H9 (cell line): ENCODE results near the gene RAC2. TPM values are rescaled to one million over a fixed set of nuclear protein-coding genes. Genes with fewer than 3 reads are reported as not detected.

Source experiments
- DNase-seq: peaks from one replicate; pipeline ENCODE4 v3.0.0-alpha.2; 2017
- H2AFZ ChIP-seq: one replicate; pipeline ENCODE4 v1.6.1; 2013; ENCODE audit warnings: mild to moderate bottlenecking, low read length, control low read depth, moderate library complexity
- H2AK5ac ChIP-seq: 2 replicates; pipeline ENCODE4 v1.6.1; 2013; ENCODE audit warnings: low read length, control low read depth, mixed read lengths; ENCODE audit not compliant: insufficient read length
- H2BK120ac ChIP-seq: one replicate; pipeline ENCODE4 v1.6.1; 2013; ENCODE audit warnings: low read depth, mild to moderate bottlenecking, low read length, control low read depth, inconsistent platforms; ENCODE audit not compliant: poor library complexity, severe bottlenecking
- H2BK12ac ChIP-seq: 2 replicates; pipeline ENCODE4 v1.6.1; 2013; ENCODE audit warnings: low read length, control low read depth, mixed read lengths, low read depth; ENCODE audit not compliant: insufficient read length
- H2BK15ac ChIP-seq: 2 replicates; pipeline ENCODE4 v1.6.1; 2013; ENCODE audit warnings: low read depth, low read length, control low read depth
- H2BK20ac ChIP-seq: one replicate; pipeline ENCODE4 v1.6.1; 2013; ENCODE audit warnings: low read depth, mild to moderate bottlenecking, low read length, control low read depth, inconsistent platforms; ENCODE audit not compliant: poor library complexity, severe bottlenecking
- H2BK5ac ChIP-seq: 2 replicates; pipeline ENCODE4 v1.6.1; 2013; ENCODE audit warnings: low read length, control low read depth, mixed read lengths; ENCODE audit not compliant: insufficient read length
- H3K14ac ChIP-seq: 2 replicates; pipeline ENCODE4 v1.6.1; 2013; ENCODE audit warnings: low read length, control low read depth; ENCODE audit not compliant: insufficient read depth
- H3K18ac ChIP-seq: 2 replicates; pipeline ENCODE4 v1.6.1; 2013; ENCODE audit warnings: low read depth, mild to moderate bottlenecking, mixed read lengths, low read length, control low read depth; ENCODE audit not compliant: insufficient read length
- H3K23ac ChIP-seq: 2 replicates; pipeline ENCODE4 v1.6.1; 2013; ENCODE audit warnings: low read length, control low read depth, mixed read lengths, low read depth; ENCODE audit not compliant: insufficient read length
- H3K23me2 ChIP-seq: 2 replicates; pipeline ENCODE4 v1.6.1; 2013; ENCODE audit warnings: low read depth, mild to moderate bottlenecking, mixed read lengths, low read length, control low read depth; ENCODE audit not compliant: insufficient read length, poor library complexity, severe bottlenecking
- H3K27ac ChIP-seq: 2 replicates; pipeline ENCODE4 v1.5.1; 2013; ENCODE audit warnings: low read length, control low read depth, mixed read lengths, low read depth; ENCODE audit not compliant: insufficient read length
- H3K27me3 ChIP-seq: 2 replicates; pipeline ENCODE4 v1.6.1; 2013; ENCODE audit warnings: low read length, control low read depth, inconsistent platforms; ENCODE audit not compliant: insufficient read depth
- H3K4ac ChIP-seq: 2 replicates; pipeline ENCODE4 v1.6.1; 2013; ENCODE audit warnings: low read depth, mild to moderate bottlenecking, control low read depth, inconsistent platforms, low read length, moderate library complexity
- H3K4me1 ChIP-seq: 2 replicates; pipeline ENCODE4 v1.6.1; 2013; ENCODE audit warnings: low read length, control low read depth, inconsistent platforms; ENCODE audit not compliant: insufficient read depth
- H3K4me2 ChIP-seq: 2 replicates; pipeline ENCODE4 v1.6.1; 2013; ENCODE audit warnings: low read length, control low read depth, mixed read lengths; ENCODE audit not compliant: insufficient read length, insufficient read depth
- H3K56ac ChIP-seq: 2 replicates; pipeline ENCODE4 v1.6.1; 2013; ENCODE audit warnings: low read depth, mild to moderate bottlenecking, mixed read lengths, low read length, control low read depth; ENCODE audit not compliant: insufficient read length
- H3K79me1 ChIP-seq: 2 replicates; pipeline ENCODE4 v1.6.1; 2013; ENCODE audit warnings: low read depth, mild to moderate bottlenecking, moderate library complexity, low read length, control low read depth, inconsistent platforms; ENCODE audit not compliant: insufficient read depth, poor library complexity, severe bottlenecking
- H3K79me2 ChIP-seq: 2 replicates; pipeline ENCODE4 v1.6.1; 2013; ENCODE audit warnings: low read length, control low read depth, inconsistent platforms; ENCODE audit not compliant: insufficient read depth
- H3K9ac ChIP-seq: 2 replicates; pipeline ENCODE4 v1.6.1; 2013; ENCODE audit warnings: low read length, control low read depth, mixed read lengths; ENCODE audit not compliant: insufficient read length; ENCODE audit errors: extremely low read depth
- H3K9me3 ChIP-seq: one replicate; pipeline ENCODE4 v1.6.1; 2013; ENCODE audit warnings: low read depth, low read length, inconsistent platforms; ENCODE audit not compliant: control insufficient read depth
- H3T11ph ChIP-seq: one replicate; pipeline ENCODE4 v1.6.1; 2013; ENCODE audit warnings: mild to moderate bottlenecking, low read length, control low read depth, inconsistent platforms
- H4K20me1 ChIP-seq: one replicate; pipeline ENCODE4 v1.6.1; 2013; ENCODE audit not compliant: control insufficient read depth, insufficient read length, insufficient read depth
- H4K5ac ChIP-seq: 2 replicates; pipeline ENCODE4 v1.6.1; 2013; ENCODE audit warnings: low read depth, mild to moderate bottlenecking, mixed read lengths, low read length, control low read depth; ENCODE audit not compliant: insufficient read length
- H4K8ac ChIP-seq: replicated peaks from 2 replicates; pipeline ENCODE4 v1.6.1; 2013; ENCODE audit warnings: low read length, control low read depth, mixed read lengths, low read depth; ENCODE audit not compliant: insufficient read length
- H4K91ac ChIP-seq: 2 replicates; pipeline ENCODE4 v1.6.1; 2013; ENCODE audit warnings: low read depth, mild to moderate bottlenecking, moderate library complexity, mixed read lengths, low read length, control low read depth; ENCODE audit not compliant: insufficient read length
- H3K27ac Mint-ChIP-seq, 3 experiments: 2 replicates in 2 of 3; 3 replicates in 1 of 3; pipeline ENCODE4 v1.8.0; 2020 to 2021; ENCODE audit warnings: mixed read lengths in 3 of 3, mild to moderate bottlenecking in 1 of 3, moderate library complexity in 1 of 3
- H3K27me3 Mint-ChIP-seq: 2 replicates; pipeline ENCODE4 v1.8.0; 2021; ENCODE audit warnings: low read depth, mild to moderate bottlenecking, moderate library complexity, mixed read lengths
- H3K36me3 Mint-ChIP-seq, 3 experiments: 2 replicates in 2 of 3; 3 replicates in 1 of 3; pipeline ENCODE4 v1.8.0; 2020 to 2021; ENCODE audit warnings: low read depth in 3 of 3, mixed read lengths in 3 of 3; ENCODE audit not compliant: insufficient read depth in 1 of 3
- H3K4me1 Mint-ChIP-seq, 2 experiments: 2 replicates each; pipeline ENCODE4 v1.8.0; 2020; ENCODE audit warnings: mixed read lengths in 2 of 2
- H3K4me3 Mint-ChIP-seq, 2 experiments: 2 replicates in 1 of 2; 3 replicates in 1 of 2; pipeline ENCODE4 v1.8.0; 2020 to 2021; ENCODE audit warnings: mild to moderate bottlenecking in 2 of 2, mixed read lengths in 2 of 2, moderate library complexity in 1 of 2
- H3K9me3 Mint-ChIP-seq, 2 experiments: 2 replicates in 1 of 2; 3 replicates in 1 of 2; pipeline ENCODE4 v1.8.0; 2020; ENCODE audit warnings: mild to moderate bottlenecking in 2 of 2, mixed read lengths in 2 of 2, moderate library complexity in 1 of 2
- WGBS: extraction: QIAGEN DNeasy Blood & Tissue Kit; methylation state at CpG from one replicate; pipeline ENCODE4 v1.1.7; 2013; ENCODE audit warnings: missing lambda C conversion rate, low lambda C conversion rate, mixed read lengths; ENCODE audit not compliant: insufficient read length; ENCODE audit errors: extremely low coverage; 5-methylcytosine and 5-hydroxymethylcytosine counted together
- total RNA-seq: library from RNA; stranded (reverse); gene quantifications from 2 replicates; pipeline ENCODE4 v1.2.1, GENCODE V29; 2021
- TF ChIP-seq, protein P1 (sequence below): fragments of 200-600 bp; sonication (generic); conservative IDR thresholded peaks from 3 replicates; pipeline ENCODE4 v1.8.0; 2021; ENCODE audit warnings: antibody characterized with exemption, mild to moderate bottlenecking

The RAC2 gene
- total RNA-seq, 1 experiment from 2014 or later: 2.8 TPM

- Histone ChIP-seq H3K27ac (no peak overlapping the region), H3K9ac (no peak overlapping the region), H3K79me2 (no peaks in the 10 kb centered on the region), H3K14ac (no peak overlapping the region; the same call in 1 of the 2 replicates), H2AFZ (no peak overlapping the region), H3K79me1 (no peaks in the 10 kb centered on the region), H4K91ac (no peak overlapping the region), H3T11ph (no peak overlapping the region), H2BK120ac (no peak overlapping the region), H2BK12ac (no peak overlapping the region), H3K18ac (no peak overlapping the region), H2BK15ac (no peak overlapping the region), H4K5ac (no peak overlapping the region), H3K4ac (no peak overlapping the region), H3K23ac (no peak overlapping the region), H4K8ac (no peak overlapping the region), H3K9me3 (no peaks in the 10 kb centered on the region), H3K4me1 (no peaks in the 10 kb centered on the region), H2AK5ac (no peak overlapping the region), H4K20me1 (no peaks in the 10 kb centered on the region), H2BK20ac (no peak overlapping the region), H2BK5ac (no peak overlapping the region), H3K23me2 (no peaks in the 10 kb centered on the region), H3K56ac (no peak overlapping the region), H3K4me2 (no peak overlapping the region), H3K27me3 (no peaks in the 10 kb centered on the region)
- Mint-ChIP-seq H3K9me3 (no peaks in the 10 kb centered on the region; a peak in 1 of 5 replicates), H3K27me3 (peaks cover 14% of the 10 kb centered on the region), H3K36me3 (no peaks in the 10 kb centered on the region), H3K27ac (no peak overlapping the region), H3K4me1 (peaks cover 10 to 36% of the 10 kb centered on the region in 2 experiments), H3K4me3 (no peak overlapping the region)
- TF ChIP-seq, protein P1, sequence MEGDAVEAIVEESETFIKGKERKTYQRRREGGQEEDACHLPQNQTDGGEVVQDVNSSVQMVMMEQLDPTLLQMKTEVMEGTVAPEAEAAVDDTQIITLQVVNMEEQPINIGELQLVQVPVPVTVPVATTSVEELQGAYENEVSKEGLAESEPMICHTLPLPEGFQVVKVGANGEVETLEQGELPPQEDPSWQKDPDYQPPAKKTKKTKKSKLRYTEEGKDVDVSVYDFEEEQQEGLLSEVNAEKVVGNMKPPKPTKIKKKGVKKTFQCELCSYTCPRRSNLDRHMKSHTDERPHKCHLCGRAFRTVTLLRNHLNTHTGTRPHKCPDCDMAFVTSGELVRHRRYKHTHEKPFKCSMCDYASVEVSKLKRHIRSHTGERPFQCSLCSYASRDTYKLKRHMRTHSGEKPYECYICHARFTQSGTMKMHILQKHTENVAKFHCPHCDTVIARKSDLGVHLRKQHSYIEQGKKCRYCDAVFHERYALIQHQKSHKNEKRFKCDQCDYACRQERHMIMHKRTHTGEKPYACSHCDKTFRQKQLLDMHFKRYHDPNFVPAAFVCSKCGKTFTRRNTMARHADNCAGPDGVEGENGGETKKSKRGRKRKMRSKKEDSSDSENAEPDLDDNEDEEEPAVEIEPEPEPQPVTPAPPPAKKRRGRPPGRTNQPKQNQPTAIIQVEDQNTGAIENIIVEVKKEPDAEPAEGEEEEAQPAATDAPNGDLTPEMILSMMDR: no peak
- DNase-seq: no peak
- no CpG with 5 or more reads among the region's 16 CpGs for WGBS
Observed at GRCh38 chr22:37242395-37242918, 1.6 kb downstream of the RAC2 start.
